ENCODE measurements around the gene HTT. TPM values are rescaled to one million over a fixed set of nuclear protein-coding genes. Genes with fewer than 3 reads are reported as not detected.

HTT gene
- 100 to 1,000 TPM in 1 of 2 donors, 10 to 100 TPM in 1; 77.8 to 121 TPM for total RNA-seq

DNA sequence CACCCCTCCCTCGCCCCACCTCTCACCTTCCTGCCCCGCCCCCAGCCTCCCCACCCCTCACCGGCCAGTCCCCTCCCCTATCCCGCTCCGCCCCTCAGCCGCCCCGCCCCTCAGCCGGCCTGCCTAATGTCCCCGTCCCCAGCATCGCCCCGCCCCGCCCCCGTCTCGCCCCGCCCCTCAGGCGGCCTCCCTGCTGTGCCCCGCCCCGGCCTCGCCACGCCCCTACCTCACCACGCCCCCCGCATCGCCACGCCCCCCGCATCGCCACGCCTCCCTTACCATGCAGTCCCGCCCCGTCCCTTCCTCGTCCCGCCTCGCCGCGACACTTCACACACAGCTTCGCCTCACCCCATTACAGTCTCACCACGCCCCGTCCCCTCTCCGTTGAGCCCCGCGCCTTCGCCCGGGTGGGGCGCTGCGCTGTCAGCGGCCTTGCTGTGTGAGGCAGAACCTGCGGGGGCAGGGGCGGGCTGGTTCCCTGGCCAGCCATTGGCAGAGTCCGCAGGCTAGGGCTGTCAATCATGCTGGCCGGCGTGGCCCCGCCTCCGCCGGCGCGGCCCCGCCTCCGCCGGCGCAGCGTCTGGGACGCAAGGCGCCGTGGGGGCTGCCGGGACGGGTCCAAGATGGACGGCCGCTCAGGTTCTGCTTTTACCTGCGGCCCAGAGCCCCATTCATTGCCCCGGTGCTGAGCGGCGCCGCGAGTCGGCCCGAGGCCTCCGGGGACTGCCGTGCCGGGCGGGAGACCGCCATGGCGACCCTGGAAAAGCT lies at the start of gene HTT, which contains the start of gene HTT-AS:
TSS of gene HTT (plus strand) at position 604 of the 768 bp plus-strand sequence. CDS start at position 749, 145 bp downstream.
TSS of gene HTT-AS (minus strand) at position 461 of the 768 bp plus-strand sequence.
- Mint-ChIP-seq H3K36me3 (peaks cover 0 to 23% of the 10 kb centered on the region in 2 donors), H3K27ac (peak within 1 kb of the TSS; percentile 90 to 97), H3K9me3 (no peaks in the 10 kb centered on the region)
- peak; percentile 86 to 90 for ATAC-seq
- peak; percentile 94 for DNase-seq (ENCODE audit: low spot score in 2 of 2)

- DNase-seq (ENCODE audit: low spot score in 2 of 2) (no peak), ATAC-seq (no peak)
- H3K9me3 Mint-ChIP-seq: peaks cover 0 to 9% of the 10 kb centered on the region in 2 donors
- peaks cover 0 to 9% of the 10 kb centered on the region in 2 donors for H3K36me3 Mint-ChIP-seq
- H3K27ac Mint-ChIP-seq: no peak overlapping the region
Observed at GRCh38 chr4:3025881-3026280, 48.6 kb upstream of the HTT start.

DNA sequence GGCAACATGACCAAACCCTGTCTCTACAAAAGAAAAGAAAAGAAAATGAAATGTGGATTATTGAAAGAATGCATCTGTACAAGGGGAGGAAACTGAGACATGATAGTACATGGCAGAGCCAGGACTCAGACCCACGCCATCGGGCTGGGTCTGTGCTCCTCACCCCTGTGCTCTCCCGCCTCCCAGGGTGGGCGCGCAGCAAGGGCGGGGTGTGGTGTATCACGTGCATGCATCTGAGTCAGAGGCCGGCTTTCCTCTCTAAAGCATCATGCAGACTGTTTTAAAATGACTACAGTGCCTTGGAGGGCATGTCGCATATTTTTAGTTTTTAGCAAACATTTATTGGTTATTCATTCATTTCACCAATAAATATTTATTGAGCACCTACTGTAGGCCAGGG lies 47.9 kb upstream of the HTT start:
- Mint-ChIP-seq H3K27ac (no peak overlapping the region), H3K9me3 (peaks cover 0 to 9% of the 10 kb centered on the region in 2 donors), H3K36me3 (peaks cover 0 to 9% of the 10 kb centered on the region in 2 donors)
- DNase-seq (ENCODE audit: low spot score in 2 of 2): no peak
- no peak for ATAC-seq

- no peak for ATAC-seq
- H3K27ac Mint-ChIP-seq: no peak overlapping the region
- H3K36me3 Mint-ChIP-seq: no peaks in the 10 kb centered on the region
- no peaks in the 10 kb centered on the region for H3K9me3 Mint-ChIP-seq
- no peak for DNase-seq (ENCODE audit: low spot score in 2 of 2)
Observed at GRCh38 chr4:3029464-3029863, 45.0 kb upstream of the HTT start.

- no peaks in the 10 kb centered on the region for H3K9me3 Mint-ChIP-seq
- ATAC-seq (no peak), DNase-seq (ENCODE audit: low spot score in 2 of 2) (no peak)
- H3K27ac Mint-ChIP-seq: peak overlapping the region in 1 of 2 donors; percentile 75
- H3K36me3 Mint-ChIP-seq: no peaks in the 10 kb centered on the region
Observed at GRCh38 chr4:3030566-3031356, 43.7 kb upstream of the HTT start.

- peak overlapping the region in 1 of 2 donors; percentile 36 for H3K27ac Mint-ChIP-seq
- no peak for ATAC-seq
- H3K9me3 Mint-ChIP-seq: no peaks in the 10 kb centered on the region
- H3K36me3 Mint-ChIP-seq: no peaks in the 10 kb centered on the region
- DNase-seq (ENCODE audit: low spot score in 2 of 2): no peak
Observed at GRCh38 chr4:3031357-3032082, 43.0 kb upstream of the HTT start.

- ATAC-seq (no peak), DNase-seq (ENCODE audit: low spot score in 2 of 2) (no peak)
- Mint-ChIP-seq H3K9me3 (no peaks in the 10 kb centered on the region), H3K36me3 (no peaks in the 10 kb centered on the region), H3K27ac (no peak overlapping the region)
Observed at GRCh38 chr4:3034231-3034630, 40.2 kb upstream of the HTT start.

- DNase-seq (ENCODE audit: low spot score in 2 of 2) (no peak), ATAC-seq (no peak)
- no peaks in the 10 kb centered on the region for H3K9me3 Mint-ChIP-seq
- no peak overlapping the region for H3K27ac Mint-ChIP-seq
- no peaks in the 10 kb centered on the region for H3K36me3 Mint-ChIP-seq
Observed at GRCh38 chr4:3035249-3035648, 39.2 kb upstream of the HTT start.

- no peak overlapping the region for H3K27ac Mint-ChIP-seq
- no peak for DNase-seq (ENCODE audit: low spot score in 2 of 2)
- H3K36me3 Mint-ChIP-seq: no peaks in the 10 kb centered on the region
- no peaks in the 10 kb centered on the region for H3K9me3 Mint-ChIP-seq
- ATAC-seq: no peak
Observed at GRCh38 chr4:3035674-3036073, 38.8 kb upstream of the HTT start.

GRCh38 chr4:3036131-3036952 lies 38.1 kb upstream of the HTT start:
- ATAC-seq (no peak), DNase-seq (ENCODE audit: low spot score in 2 of 2) (no peak)
- Mint-ChIP-seq H3K9me3 (no peaks in the 10 kb centered on the region), H3K27ac (no peak overlapping the region), H3K36me3 (no peaks in the 10 kb centered on the region)

DNA sequence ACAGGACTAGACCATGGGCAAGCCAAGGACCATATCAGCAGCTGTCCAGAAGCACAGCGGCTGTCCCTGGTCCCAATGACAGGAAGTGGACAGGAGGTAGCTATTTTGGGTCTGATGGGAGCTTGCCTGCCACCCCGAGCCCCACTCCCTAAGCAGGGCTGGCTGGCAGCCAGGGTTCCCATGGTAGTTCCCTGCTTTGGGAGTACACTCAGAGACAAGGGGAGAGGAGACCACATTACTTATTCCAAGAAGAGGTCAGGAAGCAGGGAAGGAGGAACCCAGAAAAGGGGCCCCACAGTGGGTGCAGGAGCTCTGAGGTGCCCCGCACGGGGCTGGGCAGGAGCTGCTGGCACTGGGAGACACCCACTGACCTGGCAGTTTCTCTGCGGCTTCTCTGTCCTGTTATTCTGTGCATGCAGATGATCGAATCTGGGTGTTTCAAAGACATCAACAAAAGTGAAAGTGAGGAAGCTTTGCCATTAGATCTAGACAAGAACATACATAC lies 36.5 kb upstream of the HTT start:
- peak overlapping the region in 1 of 2 donors; percentile 68 for H3K27ac Mint-ChIP-seq
- no peaks in the 10 kb centered on the region for H3K9me3 Mint-ChIP-seq
- peaks cover 5 to 6% of the 10 kb centered on the region in 2 donors for H3K36me3 Mint-ChIP-seq
- DNase-seq (ENCODE audit: low spot score in 2 of 2) (no peak), ATAC-seq (peak; percentile 20 to 38)

DNA sequence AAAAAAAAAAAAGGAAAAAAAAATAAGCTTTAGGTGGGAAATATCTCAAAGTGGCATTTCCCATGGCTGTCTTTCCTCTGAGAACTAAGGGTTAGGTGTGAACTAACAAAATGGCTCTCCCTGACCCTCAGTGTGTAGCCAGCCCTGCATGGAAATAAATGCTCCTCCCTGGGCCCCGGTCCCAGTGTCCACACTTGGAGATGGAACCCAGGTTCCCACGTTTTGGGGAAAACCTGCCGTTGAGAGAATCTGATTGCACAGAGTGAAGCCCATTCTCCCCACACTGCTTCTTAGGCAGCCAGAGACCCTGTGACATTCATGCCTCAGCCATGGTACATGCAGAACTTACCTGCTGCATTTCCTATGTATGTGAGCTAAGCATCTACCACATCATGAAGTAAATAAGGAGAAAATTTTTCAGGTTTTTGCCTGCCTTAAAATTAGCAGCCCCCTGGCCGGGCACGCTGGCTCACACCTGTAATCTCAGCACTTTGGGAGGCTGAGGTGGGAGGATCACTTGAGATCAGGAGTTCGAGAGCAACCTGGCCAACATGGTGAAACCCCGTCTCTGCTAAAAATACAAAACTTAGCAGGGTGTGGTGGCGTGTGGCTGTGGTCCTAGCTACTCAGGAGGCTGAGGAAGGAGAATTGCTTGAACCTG lies 34.6 kb upstream of the HTT start:
- no peak overlapping the region for H3K27ac Mint-ChIP-seq
- ATAC-seq (no peak), DNase-seq (ENCODE audit: low spot score in 2 of 2) (no peak)
- peaks cover 5 to 6% of the 10 kb centered on the region in 2 donors for H3K36me3 Mint-ChIP-seq
- H3K9me3 Mint-ChIP-seq: no peaks in the 10 kb centered on the region

- H3K9me3 Mint-ChIP-seq: no peaks in the 10 kb centered on the region
- DNase-seq (ENCODE audit: low spot score in 2 of 2): no peak
- H3K27ac Mint-ChIP-seq: peak overlapping the region in 1 of 2 donors; percentile 85
- ATAC-seq: no peak
- peaks cover 5 to 12% of the 10 kb centered on the region in 2 donors for H3K36me3 Mint-ChIP-seq
Observed at GRCh38 chr4:3040452-3041191, 33.9 kb upstream of the HTT start.

- peaks cover 5 to 15% of the 10 kb centered on the region in 2 donors for H3K36me3 Mint-ChIP-seq
- H3K9me3 Mint-ChIP-seq: no peaks in the 10 kb centered on the region
- peak; percentile 44 to 72 for DNase-seq (ENCODE audit: low spot score in 2 of 2)
- peak overlapping the region; percentile 85 to 92 for H3K27ac Mint-ChIP-seq
- peak; percentile 71 to 74 for ATAC-seq
Observed at GRCh38 chr4:3041192-3042142, 33.0 kb upstream of the HTT start.

Measured in activated naive CD4-positive, alpha-beta T cell treated with anti-CD3 and anti-CD28 coated beads, Interleukin-2, amount 50 U/mL, for 72 hours (primary cell).